ENCODE data around the gene G2E3.

GRCh38 chr14:30541318-30541717, 17.6 kb upstream of the G2E3 start:
- no peak for TF ChIP-seq CTCF (IDR thresholded peaks at IDR 0.05; ENCODE audit: low read depth, low read length)
- TF ChIP-seq POLR2A (IDR thresholded peaks at IDR 0.05; ENCODE audit: extremely low read depth, insufficient read length) = no peak
- no peak for TF ChIP-seq MAX (IDR thresholded peaks at IDR 0.05; ENCODE audit: low read depth, low read length)
